ENCODE data around the gene PTH1R. TPM values are rescaled to one million over a fixed set of nuclear protein-coding genes. Genes with fewer than 3 reads are reported as not detected.

Gene PTH1R
- total RNA-seq, 2 donors from 2014 or later, result 5.6 to 8.9 TPM

DNA sequence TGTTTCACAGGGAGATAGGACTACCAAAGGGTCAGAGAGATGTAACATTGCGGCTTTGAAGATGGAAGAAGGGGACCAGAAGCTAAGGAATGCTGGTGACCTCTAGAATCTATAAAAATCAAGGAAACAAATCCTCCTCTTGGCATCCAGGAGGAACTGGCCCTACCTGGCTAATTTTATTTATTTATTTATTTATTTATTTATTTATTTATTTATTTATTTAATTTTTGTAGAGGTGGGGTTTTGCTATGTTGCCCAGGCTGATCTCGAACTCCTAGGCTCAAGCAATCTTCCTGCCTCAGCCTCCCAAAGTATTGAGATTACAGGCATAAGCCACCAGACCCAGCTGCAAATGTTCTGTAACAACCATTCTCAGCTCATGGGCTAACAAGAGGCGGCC is 34.0 kb upstream of the PTH1R start:
- DNase-seq (ENCODE audit: low spot score), result no peak
- no peak for ATAC-seq (ENCODE audit: insufficient number of reproducible peaks, low FRiP score, low read depth)
- no peak overlapping the region for H3K27ac ChIP-seq
- no peak overlapping the region for H3K4me3 ChIP-seq
- H3K9me3 ChIP-seq, result peaks cover 19% of the 10 kb centered on the region
- peaks cover 10 to 28% of the 10 kb centered on the region in 2 donors for H3K4me1 ChIP-seq (ENCODE audit: control insufficient read depth in 1 of 2, low read depth in 2 of 2)
- no peaks in the 10 kb centered on the region for H3K36me3 ChIP-seq
- no peaks in the 10 kb centered on the region for H3K27me3 ChIP-seq (replicated peaks; ENCODE audit: insufficient read depth)
- TF ChIP-seq, protein P1, sequence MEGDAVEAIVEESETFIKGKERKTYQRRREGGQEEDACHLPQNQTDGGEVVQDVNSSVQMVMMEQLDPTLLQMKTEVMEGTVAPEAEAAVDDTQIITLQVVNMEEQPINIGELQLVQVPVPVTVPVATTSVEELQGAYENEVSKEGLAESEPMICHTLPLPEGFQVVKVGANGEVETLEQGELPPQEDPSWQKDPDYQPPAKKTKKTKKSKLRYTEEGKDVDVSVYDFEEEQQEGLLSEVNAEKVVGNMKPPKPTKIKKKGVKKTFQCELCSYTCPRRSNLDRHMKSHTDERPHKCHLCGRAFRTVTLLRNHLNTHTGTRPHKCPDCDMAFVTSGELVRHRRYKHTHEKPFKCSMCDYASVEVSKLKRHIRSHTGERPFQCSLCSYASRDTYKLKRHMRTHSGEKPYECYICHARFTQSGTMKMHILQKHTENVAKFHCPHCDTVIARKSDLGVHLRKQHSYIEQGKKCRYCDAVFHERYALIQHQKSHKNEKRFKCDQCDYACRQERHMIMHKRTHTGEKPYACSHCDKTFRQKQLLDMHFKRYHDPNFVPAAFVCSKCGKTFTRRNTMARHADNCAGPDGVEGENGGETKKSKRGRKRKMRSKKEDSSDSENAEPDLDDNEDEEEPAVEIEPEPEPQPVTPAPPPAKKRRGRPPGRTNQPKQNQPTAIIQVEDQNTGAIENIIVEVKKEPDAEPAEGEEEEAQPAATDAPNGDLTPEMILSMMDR (IDR thresholded peaks at IDR 0.05), result no peak

DNA sequence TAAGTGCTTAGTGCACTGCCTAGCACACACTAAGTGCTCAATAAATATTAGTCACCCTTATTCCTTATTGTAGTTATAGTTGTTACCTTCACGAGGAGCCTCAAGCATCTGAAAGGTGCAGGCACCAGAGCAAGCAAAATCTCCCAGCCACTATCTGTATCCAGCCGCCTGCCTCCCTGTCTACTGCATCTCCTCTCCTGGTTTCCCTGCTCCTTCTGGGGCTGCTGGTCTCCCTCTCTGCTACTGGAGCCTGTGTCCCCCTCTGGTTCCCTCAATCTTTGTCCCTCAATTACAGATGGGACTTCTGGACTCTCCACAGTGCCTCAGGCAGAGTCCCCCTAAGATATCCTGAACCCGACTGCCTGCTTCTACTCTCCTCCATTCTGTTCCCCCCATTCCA is 33.1 kb upstream of the PTH1R start:
- no peak for ATAC-seq (ENCODE audit: insufficient number of reproducible peaks, low FRiP score, low read depth)
- H3K4me3 ChIP-seq, result no peak overlapping the region
- no peak overlapping the region for H3K27ac ChIP-seq
- H3K27me3 ChIP-seq (replicated peaks; ENCODE audit: insufficient read depth), result no peaks in the 10 kb centered on the region
- H3K4me1 ChIP-seq (ENCODE audit: control insufficient read depth in 1 of 2, low read depth in 2 of 2), result peaks cover 10 to 29% of the 10 kb centered on the region in 2 donors
- DNase-seq (ENCODE audit: low spot score), result no peak
- TF ChIP-seq, protein P1 (IDR thresholded peaks at IDR 0.05), result no peak
- no peaks in the 10 kb centered on the region for H3K36me3 ChIP-seq
- peaks cover 12% of the 10 kb centered on the region for H3K9me3 ChIP-seq

DNA sequence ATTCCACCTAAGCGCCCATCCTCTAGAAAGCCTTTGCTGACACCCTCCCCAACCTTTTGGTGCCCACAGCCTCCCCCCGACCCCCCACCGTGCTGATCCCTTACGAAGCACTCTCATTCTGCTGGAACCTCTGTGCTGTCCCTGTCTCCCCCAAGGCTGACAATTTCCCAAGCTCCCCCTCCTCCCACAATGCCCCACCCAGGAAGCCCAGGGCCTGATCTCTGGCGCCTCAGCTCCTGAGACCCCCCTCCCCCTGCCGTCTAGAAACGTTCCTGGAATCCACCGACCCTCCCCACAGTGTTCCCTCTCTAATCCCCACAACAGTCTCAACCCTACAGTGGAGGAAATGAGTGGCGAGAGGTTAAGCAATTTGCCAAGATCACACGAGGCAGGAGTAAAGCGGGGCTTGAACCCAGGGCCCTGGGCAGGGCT is 32.6 kb upstream of the PTH1R start:
- H3K4me3 ChIP-seq, result peak overlapping the region; percentile 86
- TF ChIP-seq, protein P1 (IDR thresholded peaks at IDR 0.05), result no peak

DNA sequence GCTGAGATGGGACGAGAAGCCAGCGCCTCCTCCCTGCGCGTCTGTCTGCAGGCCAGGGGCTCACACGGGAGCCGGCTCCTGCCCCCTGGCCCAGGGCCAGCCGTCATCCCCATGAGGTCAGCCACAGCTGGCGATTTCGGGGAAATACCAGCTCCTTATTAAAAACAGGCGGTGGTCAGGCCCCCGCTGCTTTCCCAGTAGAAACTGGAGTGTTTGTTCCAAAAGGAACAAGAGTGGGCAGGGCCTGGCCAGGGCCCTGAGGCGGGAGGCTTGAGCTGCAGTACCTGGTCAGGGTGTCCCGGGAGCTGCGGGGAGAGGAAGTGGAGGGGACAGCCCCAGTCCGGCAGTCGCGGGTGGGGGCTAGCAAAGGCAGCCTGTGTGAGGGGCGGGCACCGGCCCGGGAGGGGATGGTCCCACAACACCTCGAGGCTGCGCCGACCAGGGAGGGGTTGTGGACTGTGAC is 32.1 kb upstream of the PTH1R start:
- H3K36me3 ChIP-seq, result no peaks in the 10 kb centered on the region
- H3K4me3 ChIP-seq, result peak overlapping the region; percentile 86
- peaks cover 11% of the 10 kb centered on the region for H3K9me3 ChIP-seq
- DNase-seq (ENCODE audit: low spot score), result peak; percentile 41
- no peaks in the 10 kb centered on the region for H3K27me3 ChIP-seq (replicated peaks; ENCODE audit: insufficient read depth)
- H3K27ac ChIP-seq, result peak overlapping the region; percentile 25 to 58
- peaks cover 10 to 29% of the 10 kb centered on the region in 2 donors for H3K4me1 ChIP-seq (ENCODE audit: control insufficient read depth in 1 of 2, low read depth in 2 of 2)
- TF ChIP-seq, protein P1 (IDR thresholded peaks at IDR 0.05), result no peak
- ATAC-seq (ENCODE audit: insufficient number of reproducible peaks, low FRiP score, low read depth), result peak; percentile 46

More for the DNA sequence above, 32.6 kb upstream of the PTH1R start:
- ATAC-seq (ENCODE audit: insufficient number of reproducible peaks, low FRiP score, low read depth), result peak; percentile 14
- H3K27ac ChIP-seq, result peak overlapping the region in 1 of 2 donors; percentile 58
- DNase-seq (ENCODE audit: low spot score), result no peak
- H3K36me3 ChIP-seq, result no peaks in the 10 kb centered on the region
- H3K4me1 ChIP-seq (ENCODE audit: control insufficient read depth in 1 of 2, low read depth in 2 of 2), result peaks cover 10 to 29% of the 10 kb centered on the region in 2 donors
- peaks cover 12% of the 10 kb centered on the region for H3K9me3 ChIP-seq
- H3K27me3 ChIP-seq (replicated peaks; ENCODE audit: insufficient read depth), result no peaks in the 10 kb centered on the region

DNA sequence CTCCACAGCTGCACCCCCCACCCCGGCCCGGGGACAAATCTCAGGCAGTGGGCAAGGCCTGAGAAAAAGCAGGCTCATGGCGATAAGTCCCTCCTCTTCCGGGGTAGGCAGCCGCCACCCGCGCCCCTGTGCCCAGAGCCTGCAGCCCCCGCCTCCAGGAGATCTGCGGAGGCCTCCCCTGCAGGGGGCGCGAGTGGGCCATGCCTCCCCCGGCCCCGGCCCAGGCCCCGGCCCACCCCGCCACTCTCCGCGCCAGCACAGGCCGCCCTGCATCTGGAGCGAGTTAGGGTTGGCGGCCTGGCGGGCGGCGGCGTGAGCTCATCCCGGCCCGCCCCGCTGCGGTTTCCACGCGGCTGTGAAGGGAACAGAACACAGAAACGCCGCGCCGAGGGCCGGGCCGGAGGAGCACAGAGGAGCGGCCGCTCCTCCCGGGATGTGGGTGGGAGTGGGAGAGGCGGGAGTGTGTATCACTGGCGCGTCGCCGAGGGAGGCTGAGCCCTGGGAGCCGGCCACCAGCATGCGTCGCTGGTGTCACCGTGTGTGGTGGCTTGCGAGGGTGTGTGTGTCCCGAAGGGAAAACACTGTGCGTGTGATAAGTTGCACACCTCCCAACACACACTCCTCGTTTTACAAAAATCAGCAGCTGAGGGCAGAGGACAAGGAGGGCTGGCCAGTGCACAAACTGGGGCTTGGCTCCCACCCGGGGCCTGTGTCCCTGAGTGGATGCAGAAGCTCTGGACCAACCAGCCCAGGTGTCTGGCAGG is 31.5 kb upstream of the PTH1R start:
- Histone ChIP-seq H3K9me3 (peaks cover 5% of the 10 kb centered on the region), H3K27me3 (replicated peaks; ENCODE audit: insufficient read depth) (no peaks in the 10 kb centered on the region), H3K4me3 (peak overlapping the region; percentile 86), H3K4me1 (ENCODE audit: control insufficient read depth in 1 of 2, low read depth in 2 of 2) (peaks cover 10 to 29% of the 10 kb centered on the region in 2 donors), H3K36me3 (no peaks in the 10 kb centered on the region), H3K27ac (peak overlapping the region; percentile 25 to 58)
- DNase-seq (ENCODE audit: low spot score) (peak; percentile 33), ATAC-seq (ENCODE audit: insufficient number of reproducible peaks, low FRiP score, low read depth) (peak; percentile 22)
- TF ChIP-seq, protein P1 (IDR thresholded peaks at IDR 0.05), result peak; percentile 62

All from thoracic aorta (tissue), 2 donors.